ENCODE data around the gene TMEM184B. TPM values are rescaled to one million over a fixed set of nuclear protein-coding genes. Genes with fewer than 3 reads are reported as not detected.

TMEM184B gene
- total RNA-seq, 1 experiment from 2014 or later: 18.6 TPM

GRCh38 chr22:38174626-38175025 is 98.2 kb downstream of the TMEM184B start:
- Histone ChIP-seq H3K36me3 (no peaks in the 10 kb centered on the region), H3K27me3 (no peaks in the 10 kb centered on the region), H3K4me3 (no peak overlapping the region), H3K9me3 (no peaks in the 10 kb centered on the region)
- DNase-seq: no peak

GRCh38 chr22:38173641-38173906 is 99.2 kb downstream of the TMEM184B start:
- no peak overlapping the region for H3K4me3 ChIP-seq
- H3K27me3 ChIP-seq: no peaks in the 10 kb centered on the region
- no peak for DNase-seq
- H3K36me3 ChIP-seq: no peaks in the 10 kb centered on the region
- H3K9me3 ChIP-seq: no peaks in the 10 kb centered on the region

GRCh38 chr22:38172832-38173640 is 99.8 kb downstream of the TMEM184B start:
- H3K36me3 ChIP-seq: no peaks in the 10 kb centered on the region
- no peak for DNase-seq
- H3K4me3 ChIP-seq: no peak overlapping the region
- no peaks in the 10 kb centered on the region for H3K9me3 ChIP-seq
- no peaks in the 10 kb centered on the region for H3K27me3 ChIP-seq

GRCh38 chr22:38171927-38172831 is 100.6 kb downstream of the TMEM184B start:
- peak; percentile 70 for DNase-seq
- no peaks in the 10 kb centered on the region for H3K27me3 ChIP-seq
- H3K36me3 ChIP-seq: no peaks in the 10 kb centered on the region
- H3K9me3 ChIP-seq: no peaks in the 10 kb centered on the region
- no peak overlapping the region for H3K4me3 ChIP-seq

- H3K9me3 ChIP-seq: no peaks in the 10 kb centered on the region
- DNase-seq: no peak
- H3K4me3 ChIP-seq: no peak overlapping the region
- no peaks in the 10 kb centered on the region for H3K27me3 ChIP-seq
- no peaks in the 10 kb centered on the region; the same call in 1 of the 2 replicates for H3K36me3 ChIP-seq
Measured at GRCh38 chr22:38170469-38170868, 102.3 kb downstream of the TMEM184B start.

Other genes with a start within 250 kb of the TMEM184B start
- gene PICK1, start 215.6 kb downstream of the TMEM184B start, total RNA-seq (2014; rRNA removed; shearing (Covaris generic); ENCODE audit: low replicate concordance): 7.3 and 21.7 TPM in 2 replicates
- gene SLC16A8, start 188.8 kb downstream of the TMEM184B start, total RNA-seq (2014; rRNA removed; shearing (Covaris generic); ENCODE audit: low replicate concordance): not detected in 2 replicates
- 20.4 and 63.3 TPM in 2 replicates for gene BAIAP2L2, start 162.3 kb downstream of the TMEM184B start, total RNA-seq (2014; rRNA removed; shearing (Covaris generic); ENCODE audit: low replicate concordance)
- gene PLA2G6, start 91.2 kb downstream of the TMEM184B start, total RNA-seq (2014; rRNA removed; shearing (Covaris generic); ENCODE audit: low replicate concordance): 2.7 and 3.1 TPM in 2 replicates
- gene MAFF, start 71.0 kb downstream of the TMEM184B start, total RNA-seq (2014; rRNA removed; shearing (Covaris generic); ENCODE audit: low replicate concordance): 15.8 and 22.0 TPM in 2 replicates
- gene CSNK1E, start 44.4 kb upstream of the TMEM184B start, total RNA-seq (2014; rRNA removed; shearing (Covaris generic); ENCODE audit: low replicate concordance): 54.5 and 75.0 TPM in 2 replicates
- not detected in 2 replicates for gene KCNJ4, start 182.2 kb upstream of the TMEM184B start, total RNA-seq (2014; rRNA removed; shearing (Covaris generic); ENCODE audit: low replicate concordance)
- 39.0 and 39.8 TPM in 2 replicates for gene KDELR3, start 195.1 kb upstream of the TMEM184B start, total RNA-seq (2014; rRNA removed; shearing (Covaris generic); ENCODE audit: low replicate concordance)
- 246 and 311 TPM in 2 replicates for gene DDX17, start 233.3 kb upstream of the TMEM184B start, total RNA-seq (2014; rRNA removed; shearing (Covaris generic); ENCODE audit: low replicate concordance)